ENCODE results near the gene DGKG.

DNA sequence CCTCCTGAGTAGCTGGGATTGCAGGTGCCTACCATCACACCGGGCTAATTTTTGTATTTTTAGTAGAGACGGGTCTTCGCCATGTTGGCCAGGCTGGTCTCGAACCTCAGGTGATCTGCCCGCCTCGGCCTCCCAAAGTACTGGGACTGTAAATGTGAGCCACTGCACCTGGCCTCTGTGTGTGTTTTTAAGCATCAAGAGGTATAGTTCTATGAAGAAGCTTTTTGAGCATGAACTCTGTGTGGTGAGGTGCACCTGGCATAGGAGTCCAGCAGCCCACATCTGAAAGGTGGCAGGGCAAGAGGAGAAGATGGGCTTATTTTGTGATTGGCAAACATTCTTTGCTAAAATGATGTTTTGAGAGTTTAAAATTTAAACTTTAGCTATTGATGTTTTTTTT, 118.0 kb downstream of the DGKG start:
- TF ChIP-seq, protein P1, sequence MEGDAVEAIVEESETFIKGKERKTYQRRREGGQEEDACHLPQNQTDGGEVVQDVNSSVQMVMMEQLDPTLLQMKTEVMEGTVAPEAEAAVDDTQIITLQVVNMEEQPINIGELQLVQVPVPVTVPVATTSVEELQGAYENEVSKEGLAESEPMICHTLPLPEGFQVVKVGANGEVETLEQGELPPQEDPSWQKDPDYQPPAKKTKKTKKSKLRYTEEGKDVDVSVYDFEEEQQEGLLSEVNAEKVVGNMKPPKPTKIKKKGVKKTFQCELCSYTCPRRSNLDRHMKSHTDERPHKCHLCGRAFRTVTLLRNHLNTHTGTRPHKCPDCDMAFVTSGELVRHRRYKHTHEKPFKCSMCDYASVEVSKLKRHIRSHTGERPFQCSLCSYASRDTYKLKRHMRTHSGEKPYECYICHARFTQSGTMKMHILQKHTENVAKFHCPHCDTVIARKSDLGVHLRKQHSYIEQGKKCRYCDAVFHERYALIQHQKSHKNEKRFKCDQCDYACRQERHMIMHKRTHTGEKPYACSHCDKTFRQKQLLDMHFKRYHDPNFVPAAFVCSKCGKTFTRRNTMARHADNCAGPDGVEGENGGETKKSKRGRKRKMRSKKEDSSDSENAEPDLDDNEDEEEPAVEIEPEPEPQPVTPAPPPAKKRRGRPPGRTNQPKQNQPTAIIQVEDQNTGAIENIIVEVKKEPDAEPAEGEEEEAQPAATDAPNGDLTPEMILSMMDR (IDR thresholded peaks at IDR 0.05): no peak
- no peak for TF ChIP-seq EP300 (IDR thresholded peaks at IDR 0.05)
- no peak for TF ChIP-seq POLR2A (IDR thresholded peaks at IDR 0.05)

All from tibial nerve (tissue), 4 donors.